ENCODE data around the gene ZNF358.

GRCh38 chr19:7521551-7522071 is 5.7 kb downstream of the ZNF358 start:
- TF ChIP-seq CTCF (IDR thresholded peaks at IDR 0.05) (no peak), POLR2A (IDR thresholded peaks at IDR 0.05) (no peak)

All from uterus (tissue), 2 donors.